Spleen (tissue), 7 donors: ENCODE results near the gene ARHGEF28.

Source experiments
- CTCF ChIP-seq, 11 experiments: fragments of 200-600 bp in 7 of 11; fragments of 450-650 bp in 4 of 11; sonication (generic) in 4 of 11; IDR thresholded peaks in 8 of 11; conservative IDR thresholded peaks in 3 of 11; 1 replicate in 7 of 11; 2 replicates in 4 of 11; pipeline versions ENCODE4 v1.4.0 to v1.8.0; 2016 to 2021; ENCODE audit warnings: antibody characterized with exemption in 11 of 11, inconsistent platforms in 4 of 11, mild to moderate bottlenecking in 1 of 11
- POLR2A ChIP-seq, 3 donors: fragments of 450-650 bp; IDR thresholded peaks; one replicate each; pipeline ENCODE4 v1.5.1; 2017; ENCODE audit warnings: antibody characterized with exemption in 3 of 3, mild to moderate bottlenecking in 1 of 3
- POLR2AphosphoS5 ChIP-seq, 3 donors: sonication (generic); formaldehyde crosslinking; IDR thresholded peaks; one replicate each; pipeline ENCODE4 v1.5.1; 2017; ENCODE audit warnings: antibody characterized with exemption in 3 of 3
- donor health status: DM: no; HTN: no; CAD: no; lungs with moderate emphysema.
- donor health status: DM: no; HTN: no; CAD: no.
- donor health status: DM: no; HTN: no; CAD: no.

GRCh38 chr5:73893813-73894212 lies 267.8 kb downstream of the ARHGEF28 start:
- TF ChIP-seq CTCF (IDR thresholded peaks at IDR 0.05 in 8 of 11, conservative IDR thresholded peaks at IDR 0.05 in 3 of 11) (no peak), POLR2AphosphoS5 (IDR thresholded peaks at IDR 0.05) (no peak), POLR2A (IDR thresholded peaks at IDR 0.05) (no peak)
